NCI-H69 (cell line): ENCODE results near the gene NRG3.

Experiments used
- DNase-seq: peaks from one replicate; lab custom pipeline; 2025; lab: John Stamatoyannopoulos, UW

The NRG3 gene

GRCh38 chr10:82392533-82392932 is 517.5 kb downstream of the NRG3 start:
- DNase-seq: no peak

DNA sequence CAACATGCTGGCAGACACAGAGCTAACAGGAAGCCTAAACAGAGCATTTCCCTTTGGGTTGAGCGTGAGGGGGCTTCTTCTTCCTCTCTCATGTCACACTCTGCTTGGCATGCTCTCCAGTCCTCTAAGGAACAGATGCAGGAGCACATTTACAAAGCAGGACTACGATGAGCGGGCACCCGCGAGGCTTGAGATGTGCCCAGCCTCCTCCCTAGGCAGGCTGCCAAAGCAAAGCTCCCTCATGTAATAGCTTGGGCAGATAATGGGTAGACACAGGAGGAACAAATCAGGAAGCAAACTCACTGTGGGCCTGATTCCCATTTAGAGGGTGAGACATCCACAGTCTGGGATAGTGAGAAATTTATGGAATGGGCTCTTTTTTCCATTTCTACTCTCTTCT is 519.1 kb downstream of the NRG3 start:
- DNase-seq: peak; percentile 90

GRCh38 chr10:82394987-82395386 is 520.0 kb downstream of the NRG3 start:
- DNase-seq: no peak

GRCh38 chr10:82396886-82397285 is 521.9 kb downstream of the NRG3 start:
- DNase-seq: peak; percentile 45

- DNase-seq: peak; percentile 55
Measured at GRCh38 chr10:82397854-82398253, 522.9 kb downstream of the NRG3 start.

DNA sequence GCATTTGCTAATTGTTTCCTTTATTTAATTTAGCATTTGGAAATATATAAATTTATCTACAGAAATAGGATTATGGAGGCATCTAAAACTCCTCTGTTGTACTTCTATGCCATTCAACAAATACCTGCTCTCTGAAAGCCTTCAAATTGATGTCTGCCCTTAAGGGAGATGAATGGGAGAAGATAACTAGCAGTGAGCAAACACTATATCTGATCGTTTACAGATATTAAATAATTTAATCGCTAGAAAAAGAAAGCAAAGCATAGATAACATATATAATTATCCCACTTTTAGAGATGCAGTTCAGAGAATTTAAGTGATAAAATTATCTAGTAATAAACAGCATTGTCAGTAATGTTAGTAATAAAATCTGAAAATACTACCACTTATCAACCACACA is 524.9 kb downstream of the NRG3 start:
- DNase-seq: peak; percentile 22

- DNase-seq: no peak
Measured at GRCh38 chr10:82400841-82401240, 525.8 kb downstream of the NRG3 start.

DNA sequence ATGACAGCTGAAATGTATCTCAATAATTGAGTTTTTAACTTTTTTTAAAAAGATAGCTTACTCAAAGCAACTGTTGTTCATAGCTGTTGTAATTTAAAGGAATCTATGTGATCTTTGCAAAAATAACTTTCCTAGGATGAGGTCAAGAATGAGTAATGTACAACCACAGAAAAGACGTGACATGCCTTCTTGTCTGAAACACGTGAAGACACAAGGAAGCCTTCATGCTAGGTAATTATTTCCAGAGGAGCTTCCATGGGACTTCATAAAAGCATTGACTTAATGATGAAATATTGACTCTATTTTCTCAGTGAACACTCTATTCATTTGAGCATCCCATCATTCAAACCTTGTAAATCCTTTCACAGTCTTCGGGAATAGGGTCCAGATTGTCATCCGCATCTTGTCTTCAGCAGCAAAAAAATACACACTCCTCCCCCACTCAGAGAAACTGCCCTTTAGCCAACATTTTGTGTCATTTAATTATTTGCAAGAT is 528.0 kb downstream of the NRG3 start:
- no peak for DNase-seq

DNA sequence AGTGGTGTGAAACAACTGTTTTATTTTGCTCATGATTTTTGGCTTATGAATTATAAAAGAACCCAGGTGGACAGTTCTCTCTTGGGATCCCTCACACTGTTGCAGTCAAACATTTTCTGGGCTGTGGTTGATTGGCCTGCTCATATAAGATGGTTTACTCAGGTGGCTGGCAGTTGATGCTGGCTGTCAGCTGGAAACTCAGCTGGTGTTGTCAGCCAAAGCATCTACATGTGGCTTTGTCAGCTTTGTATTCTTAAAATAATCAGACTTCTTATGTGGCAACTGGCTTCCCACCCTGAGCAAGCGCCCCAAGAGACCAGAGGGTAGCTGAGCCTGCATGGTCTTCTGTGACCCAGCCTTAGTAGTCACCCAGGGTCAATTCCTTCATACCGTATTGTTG is 534.7 kb downstream of the NRG3 start:
- DNase-seq: peak; percentile 2

- DNase-seq: no peak
Measured at GRCh38 chr10:82411416-82411815, 536.4 kb downstream of the NRG3 start.

DNA sequence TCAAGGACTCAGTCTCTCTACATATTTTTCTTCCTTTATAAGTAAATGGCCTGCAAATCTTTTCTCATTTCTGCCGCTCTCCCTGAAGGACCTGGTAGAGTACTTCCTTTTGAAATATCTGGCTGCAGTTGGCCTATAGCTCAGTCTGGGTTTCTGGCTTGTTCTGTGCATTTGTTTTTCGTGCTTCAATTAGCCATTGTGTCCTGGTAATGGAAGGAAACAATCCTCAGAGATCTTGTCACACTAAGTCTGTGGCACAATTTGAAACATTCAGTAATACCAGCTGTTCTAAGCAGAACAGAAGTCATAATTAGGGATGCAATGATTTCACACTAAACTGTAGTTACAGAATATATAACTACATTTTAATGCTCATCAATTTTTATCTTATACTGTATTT is 545.0 kb downstream of the NRG3 start:
- DNase-seq: no peak

DNA sequence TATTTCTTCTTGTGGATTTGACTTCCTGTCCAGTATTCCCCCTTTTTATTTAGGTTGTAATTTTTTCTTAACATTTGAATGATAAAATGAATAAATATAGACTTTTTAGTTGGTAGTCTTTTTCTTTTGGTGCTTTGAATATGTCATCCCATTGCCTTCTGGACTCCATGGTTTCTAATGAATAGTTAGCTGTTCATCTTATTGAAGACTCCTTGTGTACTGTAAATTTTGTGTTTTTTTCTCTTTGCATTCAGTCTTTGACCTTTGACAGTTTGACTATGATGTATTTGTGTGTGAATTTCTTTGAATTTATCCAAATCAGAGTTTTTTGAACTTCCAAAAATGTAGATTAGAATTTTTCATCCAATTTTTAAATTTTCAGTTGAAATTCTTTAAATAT is 554.3 kb downstream of the NRG3 start:
- no peak for DNase-seq

DNA sequence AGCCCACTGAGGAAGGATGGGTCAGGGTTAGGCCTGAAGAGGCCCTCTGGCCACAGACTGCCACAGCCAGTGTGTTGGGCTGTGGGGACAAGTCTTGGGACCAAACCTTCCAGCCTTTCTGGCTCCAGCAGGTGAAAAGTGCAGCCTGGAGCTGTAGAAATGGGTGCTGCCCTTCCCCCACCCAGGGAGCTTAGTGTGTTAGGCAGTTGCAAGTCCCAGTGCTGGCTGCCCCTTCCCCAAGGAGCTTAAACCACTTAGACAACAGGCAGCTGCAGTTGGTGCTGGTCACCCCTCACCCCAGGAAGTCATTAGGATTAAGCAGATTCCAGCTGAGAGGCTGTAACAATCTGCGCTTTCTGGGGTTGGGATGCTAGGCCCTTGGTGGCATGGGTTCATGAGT is 563.3 kb downstream of the NRG3 start:
- DNase-seq: peak; percentile 6

GRCh38 chr10:82440775-82441174 is 565.8 kb downstream of the NRG3 start:
- DNase-seq: no peak

DNA sequence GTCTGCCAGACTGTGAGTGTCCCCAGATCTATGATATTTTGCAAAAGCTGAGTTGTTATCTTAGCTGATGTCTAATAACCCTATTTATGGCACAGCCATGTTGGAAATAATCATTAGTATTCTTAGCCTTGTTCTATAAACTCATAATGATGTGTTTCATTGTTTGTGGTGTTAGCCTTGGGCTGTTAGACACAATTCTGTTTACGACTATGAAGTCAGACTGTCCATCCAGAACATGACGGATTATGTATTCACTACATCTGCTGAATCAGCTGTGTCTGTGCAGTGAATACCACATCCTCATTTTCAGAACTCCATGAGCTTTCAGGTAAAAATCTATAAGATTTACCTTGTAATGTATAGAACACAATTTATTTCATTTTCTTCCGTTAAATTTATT is 577.1 kb downstream of the NRG3 start:
- DNase-seq: peak; percentile 30

DNA sequence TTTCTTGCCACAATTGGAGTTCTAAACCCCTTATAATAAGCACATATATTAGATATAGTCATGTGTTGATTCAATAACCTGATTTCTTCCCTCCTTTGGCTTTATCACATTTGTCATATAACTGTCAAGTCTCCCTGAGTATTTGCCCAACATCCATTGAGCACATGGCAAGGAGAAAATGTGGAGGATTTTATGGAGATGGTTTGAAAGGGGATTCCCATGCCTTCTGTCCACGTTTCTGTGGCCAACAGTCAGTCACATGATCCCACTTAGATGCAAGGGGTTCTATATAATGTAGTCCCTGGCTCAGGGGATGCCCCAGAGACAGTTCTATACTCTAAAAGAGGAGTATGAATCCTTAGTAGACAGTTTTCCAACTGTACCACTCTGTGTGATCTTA is 577.7 kb downstream of the NRG3 start:
- no peak for DNase-seq

DNA sequence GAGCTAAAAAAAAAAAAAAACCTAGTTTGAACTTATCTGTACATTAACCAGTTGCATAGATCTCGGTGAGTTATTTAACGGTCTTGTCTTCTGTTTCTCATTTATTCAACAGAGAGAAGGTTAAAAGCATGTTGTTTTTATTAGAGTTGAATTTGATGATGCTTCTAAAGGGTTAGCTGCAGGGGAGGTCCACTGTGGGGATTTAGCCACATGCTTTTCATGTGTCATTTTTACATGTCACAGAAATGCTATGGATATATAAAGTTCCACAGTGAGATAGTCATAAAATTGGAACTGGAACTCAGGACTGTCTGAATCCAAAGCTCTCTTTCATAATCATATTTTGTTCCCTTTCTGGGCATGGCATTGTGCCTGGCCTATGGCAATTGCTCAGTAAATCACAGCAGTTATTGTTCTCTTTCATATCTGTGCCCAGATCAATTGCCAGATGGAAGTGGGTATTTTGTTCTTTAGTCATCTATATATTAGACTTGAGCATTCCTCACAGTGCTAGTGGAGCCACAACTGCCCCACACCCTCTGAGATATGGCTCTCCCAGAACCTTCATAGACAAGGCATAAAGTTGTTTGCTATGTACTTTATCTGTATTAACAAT is 578.8 kb downstream of the NRG3 start:
- DNase-seq: peak; percentile 5

GRCh38 chr10:82462910-82463551 is 588.0 kb downstream of the NRG3 start:
- peak; percentile 88 for DNase-seq

- DNase-seq: peak; percentile 65
Measured at GRCh38 chr10:82463614-82464013, 588.6 kb downstream of the NRG3 start.

DNA sequence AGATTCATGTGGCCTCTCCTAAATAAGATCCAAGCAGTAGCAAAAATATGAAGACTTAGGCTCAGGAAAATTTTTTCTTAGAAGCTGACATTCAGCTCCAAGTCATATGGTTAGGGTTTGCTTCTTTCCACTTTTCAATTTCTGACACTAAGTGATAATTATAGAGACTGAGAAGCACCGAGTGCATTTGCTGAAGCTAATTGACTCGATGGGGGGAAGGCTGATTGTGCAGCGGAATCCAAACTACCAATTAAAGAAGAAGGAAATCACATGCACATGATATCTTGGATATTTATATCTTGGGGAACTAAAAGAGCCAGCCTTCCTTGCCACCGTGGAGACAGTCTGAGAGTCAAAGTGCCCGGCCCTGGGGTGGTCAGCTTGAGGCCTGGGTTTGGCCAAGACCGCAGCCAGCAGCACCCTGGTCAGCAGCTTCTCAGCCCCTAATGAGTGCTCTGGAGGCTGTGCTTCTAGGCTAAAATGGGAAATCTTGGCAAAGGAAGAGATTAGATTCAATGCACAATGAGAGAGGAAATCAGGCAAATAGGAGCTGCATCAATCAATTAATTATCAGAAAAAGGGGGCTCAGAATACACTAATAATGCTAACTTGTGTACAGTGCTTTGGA is 589.3 kb downstream of the NRG3 start:
- DNase-seq: peak; percentile 77

- peak; percentile 54 for DNase-seq
Measured at GRCh38 chr10:82464966-82465365, 590.0 kb downstream of the NRG3 start.

GRCh38 chr10:82468453-82468852 is 593.5 kb downstream of the NRG3 start:
- DNase-seq: peak; percentile 52
